ENCODE data around the gene CIC. TPM values are rescaled to one million over a fixed set of nuclear protein-coding genes. Genes with fewer than 3 reads are reported as not detected.
A peak's percentile ranks its signal among the peaks of the same experiment; 100 is the strongest.

Gene CIC
- total and polyA plus RNA-seq, 2 of the 13 experiments (the other 11 are each of a cell fraction or from before 2014, with no cell fraction given): 5.9 to 8.0 TPM

DNA sequence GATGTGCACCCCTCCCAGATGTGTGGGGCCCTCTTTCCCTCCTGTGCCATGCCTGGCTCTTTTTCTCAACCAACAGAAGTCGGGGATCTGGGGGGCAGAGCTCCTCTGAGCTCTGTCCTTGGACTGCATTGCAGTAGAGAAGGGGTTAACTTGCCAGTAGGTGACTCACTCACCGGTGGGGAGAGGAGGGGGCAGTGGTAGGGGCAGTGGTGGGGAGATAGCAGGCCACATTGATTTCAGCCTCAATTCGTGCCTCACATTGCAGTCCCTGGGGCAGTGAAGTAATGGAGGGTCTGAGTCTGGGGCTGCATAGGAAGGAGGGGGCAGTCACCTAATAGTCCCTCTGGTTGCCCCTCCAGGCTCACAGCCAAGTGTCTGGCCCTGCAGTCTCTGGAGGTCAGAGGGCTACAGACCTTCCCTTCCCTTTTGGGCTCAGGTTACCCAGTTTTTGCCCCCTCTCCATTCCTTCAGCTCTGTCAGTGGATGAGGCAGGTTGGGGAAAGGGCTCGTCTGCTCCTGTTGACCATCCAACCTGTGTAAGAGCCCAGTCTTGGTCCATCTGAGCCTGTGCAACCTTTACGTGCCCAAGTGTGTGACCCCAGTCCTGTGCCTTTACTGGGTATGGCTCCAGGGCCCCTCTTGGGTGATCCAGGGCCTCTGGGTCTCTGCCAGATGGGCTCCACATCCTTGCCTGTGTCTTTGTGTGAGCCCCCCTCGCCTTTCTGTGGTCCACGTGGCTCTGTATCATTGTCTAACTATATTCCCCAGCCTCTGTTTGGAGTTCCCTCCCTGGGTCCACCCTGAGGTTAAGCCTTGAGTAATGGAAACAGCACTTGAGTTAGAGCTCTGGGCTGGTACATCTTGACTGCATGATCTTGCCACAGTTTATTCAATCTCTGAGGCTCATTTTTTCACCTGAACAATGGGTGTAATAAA is 13.0 kb downstream of the CIC start (continued):
- TF ChIP-seq ZNF543 (CRISPR knock-in tag; IDR thresholded peaks at IDR 0.05) (no peak), FOSL1 (CRISPR knock-in tag; IDR thresholded peaks at IDR 0.05; ENCODE audit: borderline replicate concordance) (peak; percentile 69; the same call in 1 of the 2 replicates), FOXM1 (CRISPR knock-in tag; IDR thresholded peaks at IDR 0.05) (no peak), TGIF2 (CRISPR knock-in tag; IDR thresholded peaks at IDR 0.05) (0 out of 2 replicates have a peak, but pooled peaks have one; percentile 48), ZNF343 (CRISPR knock-in tag; IDR thresholded peaks at IDR 0.05) (0 out of 2 replicates have a peak, but pooled peaks have one; percentile 47), DMTF1 (CRISPR knock-in tag; IDR thresholded peaks at IDR 0.05) (0 out of 2 replicates have a peak, but pooled peaks have one; percentile 64), ZNF710 (CRISPR knock-in tag; IDR thresholded peaks at IDR 0.05; ENCODE audit: borderline replicate concordance) (peak; percentile 79; the same call in 1 of the 2 replicates), SRSF9 (IDR thresholded peaks at IDR 0.05; ENCODE audit: borderline replicate concordance, insufficient read depth, low read depth, low read length, poor library complexity, severe bottlenecking) (no peak), SIX1 (CRISPR knock-in tag; IDR thresholded peaks at IDR 0.05; ENCODE audit: borderline replicate concordance) (0 out of 2 replicates have a peak, but pooled peaks have one; percentile 6), ZNF629 (CRISPR knock-in tag; conservative IDR thresholded peaks at IDR 0.05) (peak; percentile 33; the same call in 1 of the 2 replicates), ZNF24 (IDR thresholded peaks at IDR 0.05) (no peak)
- TF ChIP-seq, protein P1, sequence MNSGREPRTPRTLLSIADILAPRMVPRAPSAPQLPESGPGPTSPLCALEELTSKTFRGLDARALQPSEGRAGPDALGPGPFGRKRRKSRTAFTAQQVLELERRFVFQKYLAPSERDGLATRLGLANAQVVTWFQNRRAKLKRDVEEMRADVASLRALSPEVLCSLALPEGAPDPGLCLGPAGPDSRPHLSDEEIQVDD (CRISPR knock-in tag; IDR thresholded peaks at IDR 0.05; ENCODE audit: borderline replicate concordance): no peak
- TF ChIP-seq, protein P2, sequence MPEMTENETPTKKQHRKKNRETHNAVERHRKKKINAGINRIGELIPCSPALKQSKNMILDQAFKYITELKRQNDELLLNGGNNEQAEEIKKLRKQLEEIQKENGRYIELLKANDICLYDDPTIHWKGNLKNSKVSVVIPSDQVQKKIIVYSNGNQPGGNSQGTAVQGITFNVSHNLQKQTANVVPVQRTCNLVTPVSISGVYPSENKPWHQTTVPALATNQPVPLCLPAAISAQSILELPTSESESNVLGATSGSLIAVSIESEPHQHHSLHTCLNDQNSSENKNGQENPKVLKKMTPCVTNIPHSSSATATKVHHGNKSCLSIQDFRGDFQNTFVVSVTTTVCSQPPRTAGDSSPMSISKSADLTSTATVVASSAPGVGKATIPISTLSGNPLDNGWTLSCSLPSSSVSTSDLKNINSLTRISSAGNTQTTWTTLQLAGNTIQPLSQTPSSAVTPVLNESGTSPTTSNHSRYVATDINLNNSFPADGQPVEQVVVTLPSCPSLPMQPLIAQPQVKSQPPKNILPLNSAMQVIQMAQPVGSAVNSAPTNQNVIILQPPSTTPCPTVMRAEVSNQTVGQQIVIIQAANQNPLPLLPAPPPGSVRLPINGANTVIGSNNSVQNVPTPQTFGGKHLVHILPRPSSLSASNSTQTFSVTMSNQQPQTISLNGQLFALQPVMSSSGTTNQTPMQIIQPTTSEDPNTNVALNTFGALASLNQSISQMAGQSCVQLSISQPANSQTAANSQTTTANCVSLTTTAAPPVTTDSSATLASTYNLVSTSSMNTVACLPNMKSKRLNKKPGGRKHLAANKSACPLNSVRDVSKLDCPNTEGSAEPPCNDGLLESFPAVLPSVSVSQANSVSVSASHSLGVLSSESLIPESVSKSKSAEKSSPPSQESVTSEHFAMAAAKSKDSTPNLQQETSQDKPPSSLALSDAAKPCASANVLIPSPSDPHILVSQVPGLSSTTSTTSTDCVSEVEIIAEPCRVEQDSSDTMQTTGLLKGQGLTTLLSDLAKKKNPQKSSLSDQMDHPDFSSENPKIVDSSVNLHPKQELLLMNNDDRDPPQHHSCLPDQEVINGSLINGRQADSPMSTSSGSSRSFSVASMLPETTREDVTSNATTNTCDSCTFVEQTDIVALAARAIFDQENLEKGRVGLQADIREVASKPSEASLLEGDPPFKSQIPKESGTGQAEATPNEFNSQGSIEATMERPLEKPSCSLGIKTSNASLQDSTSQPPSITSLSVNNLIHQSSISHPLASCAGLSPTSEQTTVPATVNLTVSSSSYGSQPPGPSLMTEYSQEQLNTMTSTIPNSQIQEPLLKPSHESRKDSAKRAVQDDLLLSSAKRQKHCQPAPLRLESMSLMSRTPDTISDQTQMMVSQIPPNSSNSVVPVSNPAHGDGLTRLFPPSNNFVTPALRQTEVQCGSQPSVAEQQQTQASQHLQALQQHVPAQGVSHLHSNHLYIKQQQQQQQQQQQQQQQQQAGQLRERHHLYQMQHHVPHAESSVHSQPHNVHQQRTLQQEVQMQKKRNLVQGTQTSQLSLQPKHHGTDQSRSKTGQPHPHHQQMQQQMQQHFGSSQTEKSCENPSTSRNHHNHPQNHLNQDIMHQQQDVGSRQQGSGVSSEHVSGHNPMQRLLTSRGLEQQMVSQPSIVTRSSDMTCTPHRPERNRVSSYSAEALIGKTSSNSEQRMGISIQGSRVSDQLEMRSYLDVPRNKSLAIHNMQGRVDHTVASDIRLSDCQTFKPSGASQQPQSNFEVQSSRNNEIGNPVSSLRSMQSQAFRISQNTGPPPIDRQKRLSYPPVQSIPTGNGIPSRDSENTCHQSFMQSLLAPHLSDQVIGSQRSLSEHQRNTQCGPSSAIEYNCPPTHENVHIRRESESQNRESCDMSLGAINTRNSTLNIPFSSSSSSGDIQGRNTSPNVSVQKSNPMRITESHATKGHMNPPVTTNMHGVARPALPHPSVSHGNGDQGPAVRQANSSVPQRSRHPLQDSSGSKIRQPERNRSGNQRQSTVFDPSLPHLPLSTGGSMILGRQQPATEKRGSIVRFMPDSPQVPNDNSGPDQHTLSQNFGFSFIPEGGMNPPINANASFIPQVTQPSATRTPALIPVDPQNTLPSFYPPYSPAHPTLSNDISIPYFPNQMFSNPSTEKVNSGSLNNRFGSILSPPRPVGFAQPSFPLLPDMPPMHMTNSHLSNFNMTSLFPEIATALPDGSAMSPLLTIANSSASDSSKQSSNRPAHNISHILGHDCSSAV (CRISPR knock-in tag; IDR thresholded peaks at IDR 0.05; ENCODE audit: borderline replicate concordance): no peak
